NCI-H226 (cell line): ENCODE results near the gene ACSF2.
"Not testable (repeated sequence)": the region's sequence is repeated elsewhere in the genome, so short reads cannot be mapped to it uniquely, and the experiment has no call there.

Experiments
- DNase-seq: peaks from one replicate; pipeline ENCODE4 v3.0.0-alpha.2; 2015

ACSF2 gene

GRCh38 chr17:50465635-50466034 lies 39.6 kb downstream of the ACSF2 start:
- DNase-seq: no peak

- DNase-seq: no peak
Measured at GRCh38 chr17:50466371-50467113, 40.5 kb downstream of the ACSF2 start.

DNA sequence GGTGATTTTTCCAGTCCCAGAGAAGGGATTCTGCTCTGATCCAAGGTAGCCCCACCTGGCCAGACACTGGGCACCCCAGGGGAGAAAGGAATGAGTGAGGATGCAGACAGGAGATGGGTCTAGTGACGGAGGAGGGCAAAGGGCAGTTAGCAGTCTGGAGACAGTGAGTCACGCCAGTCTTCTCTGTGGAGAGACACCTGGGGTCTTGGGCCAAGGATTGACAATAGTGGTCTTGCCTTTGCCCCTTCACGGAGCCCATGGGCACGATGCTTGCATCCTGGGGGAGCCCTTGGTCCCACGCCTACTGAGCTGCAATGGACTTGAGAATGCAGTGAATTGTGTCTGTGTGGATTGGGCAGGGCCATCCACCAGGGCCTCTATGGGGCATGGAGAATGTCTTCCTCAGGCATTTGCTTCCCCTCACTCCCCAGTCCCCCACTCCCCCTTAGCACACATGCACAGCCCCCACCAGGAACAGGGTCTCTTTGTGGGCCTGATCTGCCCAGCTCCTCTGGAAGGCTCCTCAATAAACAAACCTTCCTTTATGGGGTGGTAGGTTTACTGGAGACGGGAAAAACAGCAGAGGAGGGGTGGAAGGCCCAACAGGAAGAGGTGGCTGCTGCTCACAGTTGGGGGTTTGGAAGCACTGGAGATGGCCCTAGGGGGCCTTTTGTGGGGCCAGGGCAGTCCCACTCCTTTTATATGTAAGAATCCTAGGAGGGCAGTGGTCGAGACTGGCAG lies 41.3 kb downstream of the ACSF2 start:
- no peak for DNase-seq

GRCh38 chr17:50467855-50468303 lies 41.9 kb downstream of the ACSF2 start:
- DNase-seq: no peak

- DNase-seq: no peak
Measured at GRCh38 chr17:50468304-50469207, 42.5 kb downstream of the ACSF2 start, which contains the start of gene CHAD. Gene CHAD (minus strand): TSS chr17:50468880. CDS start chr17:50468813, 67 bp downstream.

GRCh38 chr17:50469208-50469605 lies 43.2 kb downstream of the ACSF2 start:
- no peak for DNase-seq

GRCh38 chr17:50469671-50470305 lies 43.8 kb downstream of the ACSF2 start:
- no peak for DNase-seq

GRCh38 chr17:50470426-50470825 lies 44.4 kb downstream of the ACSF2 start:
- no peak for DNase-seq

GRCh38 chr17:50471009-50471905 lies 45.2 kb downstream of the ACSF2 start:
- DNase-seq: no peak

- DNase-seq: no peak
Measured at GRCh38 chr17:50472286-50472685, 46.3 kb downstream of the ACSF2 start.

- DNase-seq: not testable (repeated sequence)
Measured at GRCh38 chr17:50472761-50473161, 46.7 kb downstream of the ACSF2 start.

DNA sequence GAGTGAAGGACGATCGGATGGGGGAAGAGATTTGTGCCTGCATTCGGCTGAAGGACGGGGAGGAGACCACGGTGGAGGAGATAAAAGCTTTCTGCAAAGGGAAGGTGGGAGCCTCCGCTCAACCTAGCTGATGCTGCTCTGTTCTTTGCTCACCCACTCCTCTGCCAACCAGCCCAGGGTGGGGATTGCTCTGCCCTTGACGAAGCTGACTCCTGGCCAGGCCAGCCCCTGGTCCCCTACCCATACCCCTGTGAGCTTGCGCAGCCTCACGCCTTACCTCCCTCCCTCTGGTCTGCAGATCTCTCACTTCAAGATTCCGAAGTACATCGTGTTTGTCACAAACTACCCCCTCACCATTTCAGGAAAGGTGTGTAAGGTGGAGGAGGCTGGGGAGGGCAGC lies 47.9 kb downstream of the ACSF2 start:
- DNase-seq: no peak

GRCh38 chr17:50474523-50474922 lies 48.5 kb downstream of the ACSF2 start:
- DNase-seq: no peak

DNA sequence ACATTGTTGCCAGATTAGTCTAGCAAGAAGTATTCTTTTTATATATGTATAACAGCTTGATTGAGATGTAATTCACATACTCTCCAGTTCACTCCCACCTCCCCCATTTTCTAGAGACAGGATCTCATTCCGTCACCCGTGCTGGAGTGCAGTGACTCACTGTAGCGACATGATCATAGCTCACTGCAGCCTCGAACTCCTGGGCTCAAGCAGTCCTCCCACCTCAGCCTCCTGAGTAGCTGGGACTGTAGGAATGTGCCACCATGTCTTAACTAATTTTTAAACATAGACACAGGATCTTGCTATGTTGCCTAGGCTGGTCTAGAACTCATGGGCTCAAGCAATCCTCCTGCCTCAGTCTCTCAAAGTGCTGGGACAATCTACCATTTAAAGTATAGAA lies 49.3 kb downstream of the ACSF2 start:
- no peak for DNase-seq

GRCh38 chr17:50475775-50476544 lies 49.9 kb downstream of the ACSF2 start:
- not testable (repeated sequence) for DNase-seq

GRCh38 chr17:50476545-50477315 lies 50.7 kb downstream of the ACSF2 start:
- DNase-seq: no peak

DNA sequence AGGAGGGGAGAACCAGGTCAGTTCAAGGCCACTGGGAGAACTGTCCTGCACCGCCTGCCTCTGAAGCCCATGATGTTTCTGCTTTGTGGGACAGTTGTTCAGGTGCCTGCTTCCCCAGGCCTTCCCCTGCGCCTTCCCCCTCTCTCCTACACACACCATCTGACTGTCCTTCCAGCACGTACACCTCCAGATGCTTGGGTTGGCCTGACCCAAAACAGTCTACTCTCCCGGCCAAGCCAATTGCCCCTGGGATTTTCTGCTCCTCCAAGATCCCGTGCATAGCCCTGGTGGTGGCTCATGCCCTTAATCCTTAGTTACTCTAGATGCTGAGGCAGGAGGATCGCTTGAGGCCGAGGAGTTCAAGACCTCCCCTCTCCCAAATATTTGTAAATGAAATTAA lies 52.0 kb downstream of the ACSF2 start:
- no peak for DNase-seq

- DNase-seq: peak; percentile 83
Measured at GRCh38 chr17:50478391-50479381, 52.7 kb downstream of the ACSF2 start, which contains the start of gene RSAD1. Gene RSAD1 (plus strand): TSS chr17:50478860. CDS start chr17:50478885, 25 bp downstream.
